Panc1 (cell line): Measurements from ENCODE around the gene IRS1. TPM values are rescaled to one million over a fixed set of nuclear protein-coding genes. Genes with fewer than 3 reads are reported as not detected.

Experiments
- ATAC-seq: fragments of 200-7000 bp; cut with Tn5 transposase; 2 replicates; pipeline ENCODE4 v1.9.1; 2020; ENCODE audit warnings: mild to moderate bottlenecking, moderate library complexity
- BruUV-seq: library from RNA; stranded (reverse); fragments of 400-500 nt; replicated peaks from 2 replicates; lab custom pipeline; 2021; lab: Mats Ljungman, UMichigan
- CTCF ChIA-PET: fragments of 300-600 bp; sonication (Branson Sonifier 250); formaldehyde crosslinking; loops from one replicate; lab custom pipeline; 2022; ENCODE audit warnings: antibody characterized with exemption; lab: Charles Lee
- POLR2A ChIA-PET: fragments of 300-600 bp; sonication (Branson Sonifier 250); formaldehyde crosslinking; loops from one replicate; lab custom pipeline; 2022; ENCODE audit warnings: antibody characterized with exemption; lab: Charles Lee
- DNase-seq: peaks from one replicate; pipeline ENCODE4 v3.0.0-alpha.2; 2010; ENCODE audit warnings: low read depth, low spot score
- H3K27ac ChIP-seq: 2 replicates; pipeline ENCODE4 v1.5.1; 2011; ENCODE audit warnings: mild to moderate bottlenecking, low read length, inconsistent platforms
- H3K27me3 ChIP-seq: fragments of 200-500 bp; sonication (Bioruptor generic); 2 replicates; pipeline ENCODE4 v1.6.0; 2014; ENCODE audit warnings: low read length, inconsistent platforms; ENCODE audit not compliant: control insufficient read depth, insufficient read depth
- H3K36me3 ChIP-seq: fragments of 200-500 bp; sonication (Bioruptor generic); 2 replicates; pipeline ENCODE4 v1.5.1; 2014; ENCODE audit warnings: inconsistent platforms, mild to moderate bottlenecking, low read length, moderate library complexity; ENCODE audit not compliant: control insufficient read depth, insufficient read depth
- H3K4me1 ChIP-seq: 2 replicates; pipeline ENCODE4 v1.5.1; 2011; ENCODE audit warnings: inconsistent platforms, mild to moderate bottlenecking, low read length, moderate library complexity; ENCODE audit not compliant: control insufficient read depth, insufficient read depth
- H3K4me3 ChIP-seq, 2 experiments: 2 replicates each; pipeline ENCODE4 v1.5.1; 2011 to 2012; ENCODE audit warnings: low read depth in 2 of 2, low read length in 2 of 2, mild to moderate bottlenecking in 2 of 2, inconsistent platforms in 1 of 2, moderate library complexity in 1 of 2
- H3K9me3 ChIP-seq: fragments of 200-500 bp; sonication (Bioruptor generic); 2 replicates; pipeline ENCODE4 v1.5.1; 2014; ENCODE audit warnings: low read depth, mild to moderate bottlenecking, inconsistent platforms, low read length, moderate library complexity; ENCODE audit not compliant: control insufficient read depth, insufficient read depth
- CTCF ChIP-seq: fragments of 450-650 bp; IDR thresholded peaks from 2 replicates; pipeline ENCODE4 v1.5.1; 2017; ENCODE audit warnings: mild to moderate bottlenecking
- POLR2AphosphoS5 ChIP-seq: IDR thresholded peaks from 2 replicates; pipeline ENCODE4 v1.6.1; 2012; ENCODE audit warnings: mild to moderate bottlenecking, low read depth, low read length, moderate library complexity
- REST ChIP-seq, 2 experiments: IDR thresholded peaks; 2 replicates each; pipeline ENCODE4 v1.6.1; 2011 to 2012; ENCODE audit warnings: low read depth in 2 of 2, control low read depth in 1 of 2, low read length in 1 of 2, mild to moderate bottlenecking in 1 of 2, moderate library complexity in 1 of 2; ENCODE audit not compliant: insufficient read depth in 1 of 2
- SIN3A ChIP-seq: IDR thresholded peaks from 2 replicates; pipeline ENCODE4 v1.6.1; 2012; ENCODE audit warnings: low read depth, mild to moderate bottlenecking, low read length, moderate library complexity, borderline replicate concordance; ENCODE audit not compliant: insufficient read depth
- TCF7L2 ChIP-seq: IDR thresholded peaks from 2 replicates; pipeline ENCODE4 v1.6.1; 2011; ENCODE audit warnings: mild to moderate bottlenecking, low read depth, low read length, inconsistent platforms
- in situ Hi-C: cut with HindIII; loops from 2 replicates; pipeline ENCODE4 v1.10.0; 2016; ENCODE audit warnings: low sequenced_read_pairs, low pct_unique_long_range_greater_than_20kb
- intact Hi-C: fragments of 100-400 bp; cut with micrococcal nuclease; formaldehyde crosslinking; loops from one replicate; pipeline ENCODE4 v1.10.0; 2022; ENCODE audit not compliant: unreplicated experiment
- total RNA-seq: library from RNA; stranded (reverse); gene quantifications from one replicate; pipeline ENCODE4 v1.2.1, GENCODE V29; 2021; ENCODE audit not compliant: unreplicated experiment

Gene IRS1
- total RNA-seq, 1 experiment from 2014 or later, result 27.3 TPM

GRCh38 chr2:226684563-226684959, 115.1 kb downstream of the IRS1 start:
- POLR2A ChIA-PET, result no interaction called here
- ATAC-seq (no peak), DNase-seq (no peak)
- intact Hi-C loops, result no loop called here
- Histone ChIP-seq H3K27me3 (no peaks in the 10 kb centered on the region), H3K4me3 (no peak overlapping the region), H3K4me1 (no peaks in the 10 kb centered on the region), H3K9me3 (no peaks in the 10 kb centered on the region; the same call in 1 of the 2 replicates), H3K36me3 (no peaks in the 10 kb centered on the region), H3K27ac (no peak overlapping the region)
- in situ Hi-C loops, result no loop called here
- no TSS peak for BruUV-seq
- CTCF ChIA-PET, result no interaction called here
- TF ChIP-seq REST (IDR thresholded peaks at IDR 0.05; ENCODE audit: insufficient read depth in 1 of 2, low read depth in 2 of 2, low read length in 1 of 2) (no peak), TCF7L2 (no peak), POLR2AphosphoS5 (no peak), SIN3A (no peak), CTCF (no peak)

GRCh38 chr2:226683944-226684562, 115.6 kb downstream of the IRS1 start:
- in situ Hi-C loops, result no loop called here
- Histone ChIP-seq H3K36me3 (no peaks in the 10 kb centered on the region), H3K9me3 (no peaks in the 10 kb centered on the region; the same call in 1 of the 2 replicates), H3K27me3 (no peaks in the 10 kb centered on the region), H3K4me1 (no peaks in the 10 kb centered on the region), H3K27ac (no peak overlapping the region), H3K4me3 (no peak overlapping the region)
- ATAC-seq (no peak), DNase-seq (no peak)
- intact Hi-C loops, result no loop called here
- ChIA-PET POLR2A (no interaction called here), CTCF (no interaction called here)
- BruUV-seq, result no TSS peak
- no peak for TF ChIP-seq TCF7L2
- no peak for TF ChIP-seq REST (IDR thresholded peaks at IDR 0.05; ENCODE audit: insufficient read depth in 1 of 2, low read depth in 2 of 2, low read length in 1 of 2)
- TF ChIP-seq CTCF, result no peak
